GM18517 (cell line): Measurements from ENCODE around the gene RACK1.
"Not testable (repeated sequence)": the region's sequence is repeated elsewhere in the genome, so short reads cannot be mapped to it uniquely, and the experiment has no call there.

ENCODE experiments used
- ATAC-seq: cut with Tn5 transposase; IDR thresholded peaks from one replicate; pipeline ENCODE4 v1.9.1; 2021; ENCODE audit warnings: mild to moderate bottlenecking, moderate library complexity; ENCODE audit not compliant: unreplicated experiment

The RACK1 gene

GRCh38 chr5:181243564-181244343, at the start of gene RACK1:
Gene RACK1, minus strand, starts transcription at chr5:181243906. Its CDS starts 106 bp downstream, at chr5:181243800.
- ATAC-seq: peak; percentile 62

- not testable (repeated sequence) for ATAC-seq
Observed at GRCh38 chr5:181287331-181287730, 43.6 kb upstream of the RACK1 start.

GRCh38 chr5:181285962-181286705, 42.4 kb upstream of the RACK1 start:
- not testable (repeated sequence) for ATAC-seq

GRCh38 chr5:181283841-181284755, 40.4 kb upstream of the RACK1 start:
- not testable (repeated sequence) for ATAC-seq

GRCh38 chr5:181283347-181283746, 39.6 kb upstream of the RACK1 start:
- ATAC-seq: no peak

- no peak for ATAC-seq
Observed at GRCh38 chr5:181282874-181283273, 39.2 kb upstream of the RACK1 start.

GRCh38 chr5:181282415-181282814, 38.7 kb upstream of the RACK1 start:
- not testable (repeated sequence) for ATAC-seq

- no peak for ATAC-seq
Observed at GRCh38 chr5:181281984-181282316, 38.2 kb upstream of the RACK1 start.

- ATAC-seq: no peak
Observed at GRCh38 chr5:181281077-181281983, 37.6 kb upstream of the RACK1 start.

- ATAC-seq: no peak
Observed at GRCh38 chr5:181280251-181280762, 36.6 kb upstream of the RACK1 start.

GRCh38 chr5:181273433-181273744, 29.7 kb upstream of the RACK1 start:
- ATAC-seq: not testable (repeated sequence)

- no peak for ATAC-seq
Observed at GRCh38 chr5:181271081-181271480, 27.4 kb upstream of the RACK1 start.

GRCh38 chr5:181267907-181268306, 24.2 kb upstream of the RACK1 start:
- ATAC-seq: not testable (repeated sequence)

GRCh38 chr5:181267291-181267904, 23.7 kb upstream of the RACK1 start:
- ATAC-seq: not testable (repeated sequence)

- ATAC-seq: no peak
Observed at GRCh38 chr5:181265092-181265671, 21.5 kb upstream of the RACK1 start.

GRCh38 chr5:181263633-181264032, 19.9 kb upstream of the RACK1 start:
- ATAC-seq: no peak

- ATAC-seq: peak; percentile 55
Observed at GRCh38 chr5:181261320-181262049, 17.8 kb upstream of the RACK1 start.

- peak; percentile 62 for ATAC-seq
Observed at GRCh38 chr5:181260720-181261319, 17.1 kb upstream of the RACK1 start, which contains the start of gene TRIM52. Gene TRIM52, minus strand, starts transcription at chr5:181261143. Its CDS starts 330 bp downstream, at chr5:181260813.
